Measurements from ENCODE around the gene SRSF1. TPM values are rescaled to one million over a fixed set of nuclear protein-coding genes. Genes with fewer than 3 reads are reported as not detected.
"Not testable (repeated sequence)": the region's sequence is repeated elsewhere in the genome, so short reads cannot be mapped to it uniquely, and the experiment has no call there.

The SRSF1 gene
- total RNA-seq, 1 donor from 2014 or later: 227 TPM

- Mint-ChIP-seq H3K27me3 (ENCODE audit: unreplicated experiment) (peaks cover 4% of the 10 kb centered on the region), H3K9me3 (ENCODE audit: unreplicated experiment) (peaks cover 2% of the 10 kb centered on the region), H3K36me3 (ENCODE audit: unreplicated experiment) (peaks cover 4% of the 10 kb centered on the region), H3K4me3 (ENCODE audit: unreplicated experiment) (no peak overlapping the region), H3K27ac (ENCODE audit: unreplicated experiment) (no peak overlapping the region), H3K4me1 (ENCODE audit: low read depth, unreplicated experiment) (no peaks in the 10 kb centered on the region)
- TF ChIP-seq CTCF (IDR thresholded peaks at IDR 0.05; ENCODE audit: partially characterized antibody, unreplicated experiment): no peak
- DNase-seq: no peak
These were observed 32.0 kb downstream of the SRSF1 start for GRCh38 chr17:57975044-57975443.

GRCh38 chr17:57974053-57974824, 32.8 kb downstream of the SRSF1 start:
- DNase-seq; H3K9me3 Mint-ChIP-seq (ENCODE audit: unreplicated experiment); H3K36me3 Mint-ChIP-seq (ENCODE audit: unreplicated experiment); H3K4me3 Mint-ChIP-seq (ENCODE audit: unreplicated experiment); H3K27me3 Mint-ChIP-seq (ENCODE audit: unreplicated experiment); H3K4me1 Mint-ChIP-seq (ENCODE audit: low read depth, unreplicated experiment); H3K27ac Mint-ChIP-seq (ENCODE audit: unreplicated experiment): not testable (repeated sequence)

GRCh38 chr17:57972151-57972550, 34.9 kb downstream of the SRSF1 start:
- H3K9me3 Mint-ChIP-seq (ENCODE audit: unreplicated experiment): peaks cover 2% of the 10 kb centered on the region
- H3K4me3 Mint-ChIP-seq (ENCODE audit: unreplicated experiment): no peak overlapping the region
- H3K27me3 Mint-ChIP-seq (ENCODE audit: unreplicated experiment): no peaks in the 10 kb centered on the region
- peaks cover 4% of the 10 kb centered on the region for H3K36me3 Mint-ChIP-seq (ENCODE audit: unreplicated experiment)
- no peak overlapping the region for H3K27ac Mint-ChIP-seq (ENCODE audit: unreplicated experiment)
- H3K4me1 Mint-ChIP-seq (ENCODE audit: low read depth, unreplicated experiment): no peaks in the 10 kb centered on the region
- no peak for DNase-seq
- no peak for TF ChIP-seq CTCF (IDR thresholded peaks at IDR 0.05; ENCODE audit: partially characterized antibody, unreplicated experiment)

- Mint-ChIP-seq H3K27me3 (ENCODE audit: unreplicated experiment) (no peaks in the 10 kb centered on the region), H3K36me3 (ENCODE audit: unreplicated experiment) (peaks cover 4% of the 10 kb centered on the region), H3K9me3 (ENCODE audit: unreplicated experiment) (peaks cover 2% of the 10 kb centered on the region), H3K27ac (ENCODE audit: unreplicated experiment) (no peak overlapping the region), H3K4me3 (ENCODE audit: unreplicated experiment) (no peak overlapping the region), H3K4me1 (ENCODE audit: low read depth, unreplicated experiment) (no peaks in the 10 kb centered on the region)
- no peak for DNase-seq
- no peak for TF ChIP-seq CTCF (IDR thresholded peaks at IDR 0.05; ENCODE audit: partially characterized antibody, unreplicated experiment)
These were observed 35.5 kb downstream of the SRSF1 start for GRCh38 chr17:57971572-57971971.

GRCh38 chr17:57970710-57971109, 36.3 kb downstream of the SRSF1 start:
- H3K4me1 Mint-ChIP-seq (ENCODE audit: low read depth, unreplicated experiment): no peaks in the 10 kb centered on the region
- H3K4me3 Mint-ChIP-seq (ENCODE audit: unreplicated experiment): no peak overlapping the region
- H3K27ac Mint-ChIP-seq (ENCODE audit: unreplicated experiment): no peak overlapping the region
- no peak for DNase-seq
- H3K9me3 Mint-ChIP-seq (ENCODE audit: unreplicated experiment): peaks cover 2% of the 10 kb centered on the region
- no peaks in the 10 kb centered on the region for H3K27me3 Mint-ChIP-seq (ENCODE audit: unreplicated experiment)
- no peak for TF ChIP-seq CTCF (IDR thresholded peaks at IDR 0.05; ENCODE audit: partially characterized antibody, unreplicated experiment)
- H3K36me3 Mint-ChIP-seq (ENCODE audit: unreplicated experiment): peaks cover 4% of the 10 kb centered on the region

Measured in glutamatergic neuron (in vitro differentiated cells).